SU-DHL-6 (cell line): ENCODE measurements around the gene EXOC3L1.

ENCODE experiments used
- CTCF ChIP-seq: fragments of 200-600 bp; sonication (generic); IDR thresholded peaks from one replicate; pipeline ENCODE4 v1.5.1; 2017; ENCODE audit warnings: antibody characterized with exemption, mild to moderate bottlenecking, low read length, moderate library complexity; ENCODE audit not compliant: insufficient read depth, poor library complexity, severe bottlenecking
- EZH2phosphoT487 ChIP-seq: fragments of 200-600 bp; sonication (generic), shearing (Covaris generic); conservative IDR thresholded peaks from 2 replicates; pipeline ENCODE4 v1.6.1; 2018; ENCODE audit warnings: mild to moderate bottlenecking, antibody characterized with exemption, low read length, moderate library complexity, mixed read lengths

- TF ChIP-seq CTCF, result peak; percentile 72
- TF ChIP-seq EZH2phosphoT487, result 0 out of 2 replicates have a peak, but pooled peaks have one; percentile 32
Observed at GRCh38 chr16:67169642-67170167, 20.2 kb downstream of the EXOC3L1 start.
